ENCODE data around the gene C8A.

C8A gene

DNA sequence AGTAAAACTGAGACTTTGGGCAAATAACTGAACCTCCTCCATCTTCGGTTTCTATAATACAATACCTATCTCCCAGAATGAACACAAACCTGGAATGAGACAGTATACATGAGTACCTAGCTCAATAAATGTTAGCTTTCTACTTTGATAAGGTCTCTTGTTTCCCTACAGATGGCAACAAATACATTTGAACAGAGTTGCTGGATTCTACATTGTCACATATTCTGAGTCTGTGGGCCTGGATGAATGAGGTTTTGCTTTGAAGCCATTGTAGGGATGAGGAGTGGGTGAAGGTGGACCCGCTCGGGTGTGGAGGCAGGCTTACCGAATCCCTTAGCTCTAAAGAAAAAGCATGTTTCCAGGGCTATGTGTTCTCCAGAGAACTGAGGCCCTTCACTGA lies 21.5 kb upstream of the C8A start:
- no peak overlapping the region for H3K27ac Mint-ChIP-seq
- no peaks in the 10 kb centered on the region for H3K36me3 Mint-ChIP-seq (ENCODE audit: low read depth)
- no peak overlapping the region for H3K4me3 Mint-ChIP-seq
- no peak for DNase-seq
- no peak for TF ChIP-seq CTCF (IDR thresholded peaks at IDR 0.05)
- H3K9me3 Mint-ChIP-seq = no peaks in the 10 kb centered on the region
- peaks cover 13% of the 10 kb centered on the region for H3K4me1 Mint-ChIP-seq
- H3K27me3 Mint-ChIP-seq (ENCODE audit: low read depth, poor library complexity) = peaks cover 22% of the 10 kb centered on the region

DNA sequence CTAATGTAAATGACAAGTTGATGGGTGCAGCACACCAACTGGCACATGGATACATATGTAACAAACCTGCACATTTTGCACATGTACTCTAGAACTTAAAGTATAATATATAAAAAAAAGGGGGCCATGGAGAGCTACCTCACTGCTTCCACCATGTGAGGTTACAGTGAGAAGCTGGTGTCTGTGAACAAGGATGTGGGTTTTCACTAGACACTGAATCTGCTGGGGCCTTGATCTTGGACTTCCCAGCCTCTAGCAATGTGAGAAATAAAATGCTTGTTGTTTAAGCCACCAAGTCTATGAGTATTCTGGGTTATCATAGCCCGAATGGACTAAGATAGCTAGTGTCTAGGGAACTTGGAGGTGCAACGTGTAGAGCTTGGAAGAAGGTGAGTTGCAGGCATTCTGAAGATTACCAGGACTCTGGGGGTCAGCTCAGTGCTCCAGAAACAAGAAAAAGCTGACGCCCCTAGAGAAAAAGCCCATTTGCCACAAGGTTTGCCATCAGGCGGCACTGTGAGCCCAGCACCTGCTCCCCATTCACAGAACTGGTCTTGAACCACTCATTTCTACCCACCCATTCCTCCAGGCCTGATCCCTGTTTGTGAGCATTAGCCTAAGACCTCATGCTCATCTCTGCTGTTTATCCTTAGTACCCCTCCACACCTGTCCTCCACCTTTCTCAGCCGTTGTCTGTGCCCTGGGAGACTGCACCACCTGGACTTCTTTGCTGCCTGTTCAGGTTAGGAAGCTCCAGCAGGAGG lies 20.3 kb upstream of the C8A start:
- Mint-ChIP-seq H3K27me3 (ENCODE audit: low read depth, poor library complexity) (peaks cover 14% of the 10 kb centered on the region), H3K36me3 (ENCODE audit: low read depth) (no peaks in the 10 kb centered on the region), H3K4me3 (no peak overlapping the region), H3K9me3 (peaks cover 6% of the 10 kb centered on the region), H3K27ac (no peak overlapping the region), H3K4me1 (peaks cover 13% of the 10 kb centered on the region)
- no peak for DNase-seq
- TF ChIP-seq CTCF (IDR thresholded peaks at IDR 0.05) = no peak

DNA sequence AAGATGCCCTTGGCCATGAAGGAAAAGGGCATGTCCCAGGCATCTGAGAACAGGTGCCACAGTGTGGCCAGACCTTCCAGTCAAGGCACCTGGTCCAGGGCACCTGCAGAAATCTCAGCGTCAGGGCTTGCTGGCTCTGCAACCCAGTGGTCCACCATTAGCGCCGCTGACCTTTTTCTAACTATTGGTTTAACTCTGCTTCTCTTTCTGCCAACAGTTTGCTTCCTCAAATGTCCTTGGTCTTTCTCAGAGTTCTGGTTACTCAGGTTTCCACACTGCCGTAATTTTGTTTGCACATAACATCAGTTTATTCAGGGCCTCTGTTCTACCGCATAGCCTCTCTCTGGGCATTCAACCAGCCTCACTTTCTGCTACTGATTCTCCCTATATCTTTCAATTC lies 18.9 kb upstream of the C8A start:
- Mint-ChIP-seq H3K27me3 (ENCODE audit: low read depth, poor library complexity) (peaks cover 10% of the 10 kb centered on the region), H3K4me3 (no peak overlapping the region), H3K36me3 (ENCODE audit: low read depth) (no peaks in the 10 kb centered on the region), H3K27ac (no peak overlapping the region), H3K4me1 (peaks cover 13% of the 10 kb centered on the region), H3K9me3 (peaks cover 12% of the 10 kb centered on the region)
- DNase-seq = no peak
- TF ChIP-seq CTCF (IDR thresholded peaks at IDR 0.05) = no peak

DNA sequence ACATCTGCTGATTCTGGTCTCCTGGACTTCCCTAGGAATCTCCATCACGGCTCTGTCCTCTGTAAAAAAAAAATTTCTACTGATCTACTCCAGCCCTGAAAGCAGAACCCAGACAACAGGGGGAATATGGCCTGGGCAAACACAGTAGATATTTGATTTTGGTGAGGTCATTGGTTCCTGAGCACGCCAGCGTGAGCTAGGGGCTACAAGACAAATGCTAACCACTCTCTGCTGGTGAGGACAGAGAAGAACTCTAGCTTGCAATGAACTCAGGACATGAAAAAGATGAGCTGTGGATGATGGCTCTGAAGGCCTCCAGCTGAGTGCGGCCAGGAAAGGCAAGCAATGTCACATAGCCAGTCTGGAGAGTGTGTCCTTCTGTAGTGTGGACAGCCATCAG lies 18.2 kb upstream of the C8A start:
- no peak for DNase-seq
- H3K27me3 Mint-ChIP-seq (ENCODE audit: low read depth, poor library complexity) = peaks cover 10% of the 10 kb centered on the region
- H3K4me1 Mint-ChIP-seq = peaks cover 13% of the 10 kb centered on the region
- no peak for TF ChIP-seq CTCF (IDR thresholded peaks at IDR 0.05)
- no peak overlapping the region for H3K27ac Mint-ChIP-seq
- no peak overlapping the region for H3K4me3 Mint-ChIP-seq
- peaks cover 12% of the 10 kb centered on the region for H3K9me3 Mint-ChIP-seq
- H3K36me3 Mint-ChIP-seq (ENCODE audit: low read depth) = no peaks in the 10 kb centered on the region

- TF ChIP-seq CTCF (IDR thresholded peaks at IDR 0.05) = no peak
- peaks cover 13% of the 10 kb centered on the region for H3K4me1 Mint-ChIP-seq
- peaks cover 7% of the 10 kb centered on the region for H3K27me3 Mint-ChIP-seq (ENCODE audit: low read depth, poor library complexity)
- H3K9me3 Mint-ChIP-seq = peaks cover 12% of the 10 kb centered on the region
- H3K27ac Mint-ChIP-seq = no peak overlapping the region
- no peaks in the 10 kb centered on the region for H3K36me3 Mint-ChIP-seq (ENCODE audit: low read depth)
- no peak for DNase-seq
- H3K4me3 Mint-ChIP-seq = no peak overlapping the region
Measured at GRCh38 chr1:56837244-56837939, 17.2 kb upstream of the C8A start.

All from nephron progenitor cell (in vitro differentiated cells).